GM19324 (cell line): ENCODE measurements around the gene RND3.

Experiments used
- ATAC-seq: cut with Tn5 transposase; IDR thresholded peaks from one replicate; pipeline ENCODE4 v1.9.1; 2021; ENCODE audit warnings: mild to moderate bottlenecking, moderate library complexity; ENCODE audit not compliant: unreplicated experiment, low FRiP score

RND3 gene

DNA sequence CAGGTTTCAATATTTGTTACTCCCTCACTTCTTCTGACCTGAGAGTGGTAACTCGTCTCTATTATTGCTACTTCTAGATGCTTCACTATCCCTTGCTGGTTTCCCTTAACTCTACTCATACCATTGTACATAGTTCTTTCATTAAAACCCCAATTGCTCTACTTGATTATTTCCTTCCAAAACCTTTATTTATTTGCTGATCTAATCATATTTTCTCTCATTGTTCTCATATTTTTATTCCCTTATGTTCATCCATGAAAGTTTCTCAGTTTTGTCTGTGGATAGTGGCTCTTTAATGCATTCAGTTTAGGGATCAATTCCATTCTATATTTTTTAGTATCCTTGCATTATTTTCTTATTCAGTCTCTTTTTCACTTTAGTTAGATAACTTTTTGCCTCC is 42.1 kb downstream of the RND3 start:
- ATAC-seq: no peak

DNA sequence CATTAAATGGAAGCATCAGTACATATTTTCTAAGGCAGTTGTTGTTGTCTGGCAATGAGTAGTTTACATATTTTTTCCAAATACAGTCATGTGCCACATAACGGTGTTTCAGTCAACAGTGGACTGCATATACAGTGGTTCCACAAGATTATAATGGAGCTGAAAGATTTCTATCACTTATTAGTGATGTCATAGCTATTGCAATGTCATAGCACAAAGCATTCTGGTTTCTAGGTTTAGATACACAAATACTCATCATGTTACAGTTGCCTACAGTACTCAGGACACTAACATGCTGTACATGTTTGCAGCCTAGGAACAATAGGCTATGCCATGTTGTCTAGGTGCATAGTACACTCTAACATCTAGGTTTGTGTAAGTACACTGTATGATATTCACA is 45.0 kb downstream of the RND3 start:
- ATAC-seq: no peak

DNA sequence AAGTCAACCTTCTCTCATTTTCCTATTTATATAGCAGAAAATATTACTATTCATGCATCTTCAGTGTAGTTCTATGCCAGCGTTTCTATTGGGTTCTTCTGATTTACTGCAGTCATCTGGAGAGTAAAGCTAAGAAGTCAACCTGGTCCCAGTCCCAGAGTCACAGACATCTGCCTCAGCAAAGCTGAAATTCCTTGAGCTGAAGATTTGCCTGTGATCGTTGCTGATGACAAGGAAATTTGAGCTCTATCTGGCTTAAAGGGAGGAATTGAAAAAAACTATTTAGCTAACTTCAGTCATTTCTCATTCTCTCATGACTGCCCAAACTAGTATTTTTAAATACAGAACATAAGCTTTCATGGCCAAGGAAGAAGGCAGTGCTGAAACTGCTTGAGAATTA is 45.7 kb downstream of the RND3 start:
- ATAC-seq: no peak

DNA sequence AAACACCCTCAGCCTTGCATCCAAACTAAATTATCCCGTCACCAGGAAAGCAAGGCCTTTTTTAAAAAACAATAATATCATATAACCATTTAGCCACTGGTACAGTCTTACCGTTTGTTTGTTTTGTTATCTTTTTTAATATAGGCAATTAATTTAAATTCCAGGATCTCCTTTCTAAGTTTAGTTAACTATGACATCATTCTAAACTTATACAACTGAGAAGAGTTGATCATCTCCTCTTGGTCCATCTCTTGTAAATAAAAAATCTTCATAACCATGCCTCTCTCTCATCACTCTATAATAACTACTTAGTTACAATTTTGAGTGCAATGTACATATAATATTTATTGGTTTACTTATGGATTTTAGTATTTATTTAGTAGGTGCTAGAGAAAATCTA is 46.2 kb downstream of the RND3 start:
- no peak for ATAC-seq

DNA sequence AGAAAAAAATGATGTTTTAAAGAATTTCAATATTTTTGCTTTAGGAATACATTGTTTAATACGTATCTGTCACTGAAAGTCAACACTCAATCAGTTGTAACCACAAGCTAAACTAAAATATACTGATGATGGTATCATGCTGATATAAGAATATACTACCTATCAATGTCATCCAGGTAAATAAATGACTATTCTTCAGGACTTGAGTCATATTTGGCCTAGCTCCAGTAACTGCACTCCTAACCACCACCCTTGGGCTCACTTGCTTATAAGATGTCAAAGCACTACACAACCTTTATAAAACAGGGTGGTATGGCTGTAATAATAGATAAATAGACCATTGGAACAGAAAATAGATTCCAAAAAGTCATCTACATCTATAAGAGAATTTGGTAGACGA is 48.8 kb downstream of the RND3 start:
- no peak for ATAC-seq

DNA sequence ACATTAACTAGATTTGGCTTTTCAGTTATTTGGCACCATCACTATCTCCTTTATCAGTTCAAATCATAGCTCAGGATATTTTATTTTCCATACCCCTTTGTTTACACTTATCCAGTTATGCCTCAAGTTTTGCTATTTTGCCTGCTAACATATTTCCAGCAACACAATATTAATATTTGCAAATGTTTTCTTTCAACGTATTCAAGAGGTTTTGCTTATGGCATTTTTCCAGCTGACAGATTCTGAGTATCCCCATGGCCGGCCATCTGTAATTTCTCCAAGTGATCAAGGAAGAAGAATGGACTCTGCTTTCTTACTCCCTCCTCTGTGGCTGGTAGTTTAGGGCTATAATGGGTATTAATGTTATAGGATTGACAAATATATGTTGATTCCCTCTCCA is 49.4 kb downstream of the RND3 start:
- no peak for ATAC-seq

DNA sequence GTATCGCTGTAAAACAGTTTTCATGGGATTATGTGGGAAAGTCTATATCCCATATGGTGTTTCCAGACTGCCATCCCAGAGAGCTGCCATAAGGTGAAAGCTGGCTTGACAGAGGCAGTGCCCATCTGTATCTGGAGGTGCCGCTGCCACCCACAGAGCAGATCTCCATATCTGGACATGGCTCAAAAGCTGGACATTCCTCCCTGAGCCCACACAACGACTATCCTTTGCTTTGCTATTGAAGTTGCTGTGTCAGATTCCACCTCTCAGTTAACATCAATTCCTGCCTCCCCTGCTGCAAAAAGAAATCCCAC is 55.2 kb downstream of the RND3 start:
- ATAC-seq: no peak

DNA sequence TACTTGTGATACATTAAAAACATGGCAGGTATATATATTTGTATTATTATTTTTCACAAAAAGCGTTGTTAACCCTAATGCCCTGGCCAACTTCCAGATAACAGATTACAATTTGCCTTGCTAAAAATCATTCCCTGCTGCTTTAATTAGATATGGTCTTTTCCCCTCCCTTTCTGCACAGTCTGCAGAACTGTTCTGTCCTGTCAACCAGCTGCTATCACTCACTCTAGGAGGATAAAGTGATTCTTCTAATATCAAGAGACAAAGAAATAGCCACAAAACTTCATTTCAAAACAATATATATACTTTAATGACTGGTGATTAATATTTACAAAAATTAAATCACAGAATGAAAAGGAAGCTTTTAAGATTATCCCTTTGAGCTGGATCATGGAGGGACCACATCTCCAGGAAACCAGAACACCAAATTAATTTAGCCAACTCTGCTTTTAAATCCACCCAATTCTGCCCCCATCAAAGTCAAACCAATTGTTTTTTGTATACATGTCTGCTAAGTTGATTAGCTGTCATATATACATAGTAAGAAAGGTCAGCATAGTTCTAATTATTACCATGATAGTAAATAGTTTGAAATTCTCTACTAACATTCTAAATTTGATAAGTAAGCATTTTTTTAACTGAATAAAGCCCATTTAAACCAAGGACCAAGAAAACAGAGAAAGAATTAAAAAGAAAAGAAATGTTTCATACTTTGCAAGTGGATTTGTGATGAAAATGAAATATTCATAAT is 55.7 kb downstream of the RND3 start:
- ATAC-seq: no peak

DNA sequence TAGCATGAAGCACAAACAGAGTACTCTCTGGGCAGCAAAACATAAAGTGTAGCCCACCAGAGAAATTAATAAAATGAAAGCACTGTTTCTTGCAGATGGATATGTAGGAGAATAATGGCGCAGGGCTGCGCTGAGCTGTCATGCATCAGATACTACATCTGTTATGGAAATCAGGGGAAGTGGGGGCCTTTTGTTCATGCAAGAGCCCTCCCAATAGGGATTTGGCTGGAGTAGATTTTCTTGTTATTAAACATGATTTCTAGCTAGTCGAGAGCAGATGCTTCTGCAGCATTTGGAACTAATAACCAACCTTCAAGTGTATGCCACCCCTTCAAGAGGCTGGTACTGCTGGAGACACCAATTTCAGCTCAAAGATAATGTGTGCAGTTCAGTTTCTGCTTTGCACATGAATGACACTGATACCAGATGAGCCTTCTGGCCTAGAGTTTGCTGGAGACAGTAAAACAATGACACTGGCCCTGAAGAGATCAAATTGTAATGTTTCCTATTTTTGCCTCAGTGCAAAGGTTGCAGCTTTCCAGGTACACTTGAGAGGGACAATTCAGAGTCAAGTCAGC is 58.0 kb downstream of the RND3 start:
- ATAC-seq: no peak

DNA sequence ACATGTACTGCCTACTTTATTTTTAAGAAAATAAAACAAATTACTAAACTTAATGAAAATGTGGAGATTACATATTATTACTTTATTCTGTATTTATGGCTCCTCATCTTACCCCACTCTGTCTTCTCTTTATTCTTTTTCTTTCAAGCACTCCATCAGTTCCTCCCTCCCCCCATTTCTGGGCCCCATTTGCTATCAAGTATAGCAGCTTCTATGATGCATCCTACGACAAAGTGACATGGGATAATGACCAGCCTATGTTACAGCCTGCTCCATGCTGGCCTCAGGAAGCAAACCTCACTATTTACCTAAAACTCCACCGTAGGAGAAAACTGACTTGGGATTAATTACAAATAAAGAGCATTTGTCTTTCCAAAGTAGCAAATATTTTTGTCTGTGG is 58.8 kb downstream of the RND3 start:
- ATAC-seq: no peak

DNA sequence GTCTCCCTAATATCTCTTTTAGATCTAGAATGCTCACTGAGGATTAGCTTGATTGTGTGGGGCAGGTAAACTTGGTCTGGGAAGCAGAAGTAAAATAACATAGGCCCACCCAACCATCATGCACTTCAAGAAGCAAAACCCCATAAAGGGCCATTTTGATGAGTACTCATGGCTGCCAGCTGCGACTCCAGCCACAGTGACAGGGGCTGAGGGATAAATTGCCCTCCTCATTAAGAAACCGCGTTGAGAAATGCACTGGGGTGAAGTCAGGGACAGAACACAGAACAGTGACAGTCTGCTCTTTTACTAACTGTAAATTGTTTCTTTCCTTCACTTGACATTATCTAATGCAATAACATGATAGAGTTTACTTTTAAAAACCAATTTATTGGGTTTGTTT is 60.2 kb downstream of the RND3 start:
- no peak for ATAC-seq

DNA sequence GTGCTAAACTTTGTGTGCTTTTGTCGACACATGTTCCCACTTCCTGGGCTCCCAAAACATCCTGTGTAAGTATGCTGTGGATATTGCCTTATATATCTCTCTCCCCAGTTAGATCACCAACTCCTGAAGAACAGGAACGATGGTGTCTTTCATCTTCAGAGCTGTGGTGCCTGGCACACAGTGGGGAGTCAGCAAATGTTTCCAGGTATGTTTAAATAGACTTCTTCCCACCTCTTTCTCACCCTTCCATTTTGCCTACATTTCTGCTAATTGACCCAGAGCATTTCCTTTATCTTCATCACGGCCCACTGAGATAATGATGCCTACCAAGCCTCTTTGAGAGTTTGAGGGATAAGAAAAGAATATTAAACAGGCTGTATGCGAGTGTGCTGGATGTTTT is 60.7 kb downstream of the RND3 start:
- no peak for ATAC-seq

DNA sequence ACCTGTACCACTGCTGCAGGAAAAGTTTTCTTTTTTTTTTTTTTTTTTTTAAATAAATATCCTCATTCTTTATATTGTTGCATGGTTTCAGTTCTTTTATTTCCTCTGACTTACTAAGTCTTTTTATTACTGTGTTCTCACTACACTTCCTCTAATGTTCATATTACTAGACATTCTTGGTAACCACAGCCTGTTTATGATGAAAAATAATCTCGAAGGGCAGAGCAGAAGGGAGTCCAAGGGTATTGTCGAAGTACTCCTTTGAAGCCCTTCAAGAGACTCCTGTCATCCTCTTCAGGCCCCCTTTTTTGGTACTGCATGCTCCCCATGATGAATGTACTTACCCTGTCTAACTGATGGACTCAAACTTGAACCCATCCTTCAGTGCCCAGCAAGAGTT is 61.2 kb downstream of the RND3 start:
- no peak for ATAC-seq

DNA sequence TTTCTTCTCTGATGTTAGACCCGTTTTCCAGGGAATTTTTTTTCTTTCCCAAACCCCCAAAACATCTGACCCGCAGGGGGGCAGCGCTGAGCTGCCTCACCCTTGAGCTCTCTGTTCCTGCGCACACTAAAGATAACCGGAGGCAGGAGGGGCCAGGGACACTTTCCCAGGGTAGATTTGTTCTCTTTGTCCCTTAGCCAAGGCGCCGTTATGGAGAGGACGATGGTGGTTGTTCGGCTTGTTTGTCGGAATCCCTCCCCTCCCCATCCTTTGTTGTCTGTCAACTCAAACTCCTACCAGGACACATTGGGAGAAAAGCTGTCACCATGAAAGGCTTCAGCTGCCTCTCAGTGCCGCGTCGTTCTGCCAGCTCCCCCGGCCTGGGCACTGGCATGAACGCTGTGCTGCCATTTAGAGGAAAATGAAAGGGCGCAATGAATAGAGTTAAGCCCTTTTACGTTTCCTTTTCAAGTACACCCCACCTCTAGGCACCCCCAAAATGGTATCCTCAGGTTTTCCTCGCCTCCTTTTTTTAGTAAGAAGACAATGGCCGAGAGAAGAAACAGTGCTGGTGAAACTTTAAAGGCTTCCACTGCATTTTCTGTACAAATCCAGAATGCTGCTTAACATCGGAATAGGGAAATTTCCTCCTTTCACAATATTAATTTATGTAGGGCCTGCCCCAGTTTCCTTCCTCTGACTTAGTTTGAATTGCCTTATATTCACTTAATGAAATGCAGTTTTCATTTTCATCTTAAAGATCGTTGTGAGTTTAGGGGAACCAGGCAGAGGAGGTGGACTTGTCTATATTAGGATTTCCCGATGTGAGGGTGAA is 62.1 kb downstream of the RND3 start:
- no peak for ATAC-seq

DNA sequence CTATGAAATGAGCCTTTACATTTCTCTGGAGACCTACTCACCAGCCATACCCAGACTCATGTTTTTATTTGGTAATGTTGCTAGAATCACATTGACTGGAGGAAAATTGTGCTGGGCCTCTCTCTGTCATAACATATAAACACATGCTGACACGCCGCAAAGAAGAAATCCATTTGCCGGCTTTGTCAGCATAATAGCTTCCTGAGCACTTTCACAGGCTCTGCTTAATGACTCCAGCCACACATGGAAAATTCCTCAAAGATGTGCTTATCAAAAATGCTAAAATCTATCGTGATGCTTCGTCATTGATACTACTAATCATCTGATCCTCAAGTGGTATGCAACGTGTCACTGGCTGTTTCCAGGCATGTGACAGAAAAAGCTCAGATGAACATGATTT is 63.1 kb downstream of the RND3 start:
- ATAC-seq: no peak

DNA sequence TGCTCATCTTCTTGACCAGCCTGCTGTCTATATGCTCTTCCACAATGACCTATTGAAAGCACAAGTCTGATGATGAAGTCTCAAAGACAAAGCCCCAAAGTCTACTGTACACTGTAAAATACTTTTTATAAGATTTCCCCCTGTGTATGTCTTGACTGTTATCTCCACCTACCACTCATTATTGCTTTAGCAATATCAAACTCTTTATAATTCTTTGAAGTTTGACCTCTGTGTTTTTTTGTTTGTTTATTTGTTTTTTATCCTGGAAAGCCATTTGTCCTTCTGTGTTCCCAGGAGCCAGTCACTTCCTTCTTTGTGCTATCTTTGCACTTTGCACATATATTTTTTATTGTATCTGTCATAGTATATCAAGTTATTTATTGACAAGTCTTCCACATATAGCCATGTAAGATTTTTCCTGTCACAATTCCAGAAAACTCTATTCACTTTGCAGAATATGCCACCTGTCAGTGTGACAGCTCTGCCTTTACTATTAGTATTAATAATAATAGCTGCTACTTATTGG is 66.3 kb downstream of the RND3 start:
- ATAC-seq: no peak

DNA sequence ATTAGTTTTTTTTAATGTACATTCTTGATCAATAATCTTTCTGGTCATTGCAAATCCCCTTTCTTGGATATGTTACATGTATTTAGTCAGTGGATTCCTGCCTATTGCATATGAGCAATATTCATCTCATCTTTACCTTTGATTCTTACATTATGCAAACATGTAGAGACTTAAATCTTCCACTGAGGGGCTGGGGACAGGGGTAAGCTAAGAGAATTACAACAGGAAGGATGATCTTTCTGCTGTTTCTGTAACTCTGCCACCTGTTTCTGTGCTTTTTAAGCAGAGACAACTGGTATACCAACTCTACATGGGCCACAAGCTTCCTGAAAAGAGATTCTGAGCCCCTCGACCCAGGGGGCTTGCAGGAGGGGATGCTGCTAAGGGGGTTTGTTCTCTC is 68.6 kb downstream of the RND3 start:
- ATAC-seq: no peak
